ENCODE results near the gene MRPL14. TPM values are rescaled to one million over a fixed set of nuclear protein-coding genes. Genes with fewer than 3 reads are reported as not detected.

Gene MRPL14
- total and polyA plus RNA-seq, 9 of the 15 experiments (the other 6 are each of a cell fraction or from before 2014, with no cell fraction given) = 126 to 424 (median 165) TPM

DNA sequence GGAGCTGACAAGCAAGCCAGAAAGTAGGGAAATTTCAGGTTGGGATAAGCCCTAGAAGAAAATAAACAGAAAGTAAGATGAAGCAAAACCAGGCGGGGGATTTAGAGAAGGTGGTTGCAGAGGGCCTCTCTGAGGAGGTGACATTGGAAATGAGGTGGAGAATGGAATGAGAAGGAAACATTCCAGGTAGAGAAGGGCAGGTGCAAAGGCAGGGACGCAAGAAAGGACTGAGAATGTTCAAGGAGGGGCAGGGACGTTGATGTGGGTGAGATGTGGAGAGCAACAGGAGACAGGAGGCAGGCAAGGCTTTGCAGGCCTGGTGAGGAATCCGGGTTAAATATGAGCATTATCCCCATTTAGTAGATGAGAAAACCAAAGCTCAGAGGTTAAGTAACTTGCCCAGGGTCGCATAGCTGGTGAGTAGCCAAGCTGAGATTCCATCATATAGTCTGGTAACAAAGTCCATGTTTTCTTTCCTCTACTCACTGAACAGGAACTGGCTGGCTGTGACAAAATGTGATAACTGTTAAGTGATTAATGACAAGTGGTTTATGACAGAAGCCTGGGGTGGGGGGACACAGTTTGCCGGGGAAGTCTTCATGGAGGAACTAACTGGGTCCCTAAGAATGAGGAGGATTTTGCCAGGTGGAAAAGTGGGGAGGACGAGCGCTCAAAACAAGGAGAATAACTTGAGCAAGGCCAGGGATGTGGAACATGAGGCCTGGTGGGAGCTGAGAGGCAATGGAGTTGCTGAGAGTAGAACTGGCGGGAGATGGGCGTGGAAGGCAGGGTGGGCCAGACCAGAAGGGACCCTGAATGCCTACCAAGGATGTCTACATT is 32.6 kb downstream of the MRPL14 start:
- H3K4me3 ChIP-seq = no peak overlapping the region
- H3K36me3 ChIP-seq (ENCODE audit: control insufficient read depth, insufficient read depth, low read length) = peaks cover 53% of the 10 kb centered on the region; the same call in 2 of the 3 replicates
- WGBS (ENCODE audit: insufficient coverage, low coverage, missing lambda C conversion rate) = 76% methylated on average over 10 of the region's 10 CpGs
- BruUV-seq (replicated peaks) = no TSS peak
- peaks cover 6% of the 10 kb centered on the region; the same call in 1 of the 2 replicates for H4K20me1 ChIP-seq (replicated peaks; ENCODE audit: control insufficient read depth, insufficient read depth, low read length)
- no peak overlapping the region; a peak in 1 of 4 replicates for H3K9ac ChIP-seq (ENCODE audit: insufficient read depth in 1 of 2, low read depth in 2 of 2, low read length in 2 of 2)
- no peak overlapping the region for H2AFZ ChIP-seq (ENCODE audit: low read depth, low read length)
- ChIA-PET POLR2A (interaction anchor here (0.9 to 2.4 kb wide), 5 partner anchors 11 to 153 kb away, joined by 3 to 14 read pairs (median 3); partner anchors contain the start of gene HSP90AB1), CTCF (ENCODE audit: low intra/inter-chr PET ratio) (no interaction called here)
- no peak for ATAC-seq
- no peak overlapping the region for H3K4me2 ChIP-seq (ENCODE audit: insufficient read depth, low read length)
- TF ChIP-seq STAG1 (CRISPR knock-in tag; IDR thresholded peaks at IDR 0.05; ENCODE audit: borderline replicate concordance) (no peak), ZNF766 (CRISPR knock-in tag; conservative IDR thresholded peaks at IDR 0.05) (no peak), PKNOX1 (IDR thresholded peaks at IDR 0.05) (peak; percentile 47; the same call in 1 of the 2 replicates), MEIS2 (IDR thresholded peaks at IDR 0.05; ENCODE audit: partially characterized antibody) (peak; percentile 80), KDM1A (IDR thresholded peaks at IDR 0.05) (peak; percentile 65 to 73; a peak in 3 of 4 replicates), ZBTB34 (CRISPR knock-in tag; IDR thresholded peaks at IDR 0.05) (no peak), STAT5B (CRISPR knock-in tag; IDR thresholded peaks at IDR 0.05) (no peak)
- TF ChIP-seq, protein P1, sequence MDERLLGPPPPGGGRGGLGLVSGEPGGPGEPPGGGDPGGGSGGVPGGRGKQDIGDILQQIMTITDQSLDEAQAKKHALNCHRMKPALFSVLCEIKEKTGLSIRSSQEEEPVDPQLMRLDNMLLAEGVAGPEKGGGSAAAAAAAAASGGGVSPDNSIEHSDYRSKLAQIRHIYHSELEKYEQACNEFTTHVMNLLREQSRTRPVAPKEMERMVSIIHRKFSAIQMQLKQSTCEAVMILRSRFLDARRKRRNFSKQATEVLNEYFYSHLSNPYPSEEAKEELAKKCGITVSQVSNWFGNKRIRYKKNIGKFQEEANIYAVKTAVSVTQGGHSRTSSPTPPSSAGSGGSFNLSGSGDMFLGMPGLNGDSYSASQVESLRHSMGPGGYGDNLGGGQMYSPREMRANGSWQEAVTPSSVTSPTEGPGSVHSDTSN (CRISPR knock-in tag; IDR thresholded peaks at IDR 0.05; ENCODE audit: low read depth) = no peak
- TF ChIP-seq, protein P1 (tag; conservative IDR thresholded peaks at IDR 0.05; ENCODE audit: low read depth) = peak; percentile 60
- H3K79me2 ChIP-seq (ENCODE audit: control insufficient read depth, insufficient read depth, low read length) = no peaks in the 10 kb centered on the region
- no peaks in the 10 kb centered on the region for H3K9me3 ChIP-seq (replicated peaks; ENCODE audit: control insufficient read depth, insufficient read depth, low read depth, low read length)
- no peak for FAIRE-seq
- no peaks in the 10 kb centered on the region for H3K27me3 ChIP-seq (ENCODE audit: control insufficient read depth in 2 of 2, insufficient read depth in 2 of 2, low read length in 2 of 2)
- H3K9me1 ChIP-seq (ENCODE audit: control insufficient read depth, insufficient read depth, low read length) = no peaks in the 10 kb centered on the region
- H3K4me1 ChIP-seq (replicated peaks in 1 of 2; ENCODE audit: control insufficient read depth in 2 of 2, insufficient read depth in 2 of 2, low read length in 2 of 2) = peaks cover 0 to 4% of the 10 kb centered on the region in 2 experiments; a peak in 3 of 5 replicates
- in situ Hi-C loops (cut with MboI) (no loop called here), intact Hi-C loops (cut with micrococcal nuclease) (loop anchor here (5.0 to 10.0 kb wide), 2 partner anchors 173 to 240 kb away; partner anchors contain the start of gene NFKBIE)
- no peak for DNase-seq (ENCODE audit: extremely low read depth in 1 of 4, low spot score in 3 of 4)
- H3K27ac ChIP-seq (ENCODE audit: extremely low read depth, low read depth, low read length) = no peak overlapping the region

Data from K562 (cell line).